ENCODE data around the gene GRN.
"Not testable (repeated sequence)": the region's sequence is repeated elsewhere in the genome, so short reads cannot be mapped to it uniquely, and the experiment has no call there.

GRN gene

DNA sequence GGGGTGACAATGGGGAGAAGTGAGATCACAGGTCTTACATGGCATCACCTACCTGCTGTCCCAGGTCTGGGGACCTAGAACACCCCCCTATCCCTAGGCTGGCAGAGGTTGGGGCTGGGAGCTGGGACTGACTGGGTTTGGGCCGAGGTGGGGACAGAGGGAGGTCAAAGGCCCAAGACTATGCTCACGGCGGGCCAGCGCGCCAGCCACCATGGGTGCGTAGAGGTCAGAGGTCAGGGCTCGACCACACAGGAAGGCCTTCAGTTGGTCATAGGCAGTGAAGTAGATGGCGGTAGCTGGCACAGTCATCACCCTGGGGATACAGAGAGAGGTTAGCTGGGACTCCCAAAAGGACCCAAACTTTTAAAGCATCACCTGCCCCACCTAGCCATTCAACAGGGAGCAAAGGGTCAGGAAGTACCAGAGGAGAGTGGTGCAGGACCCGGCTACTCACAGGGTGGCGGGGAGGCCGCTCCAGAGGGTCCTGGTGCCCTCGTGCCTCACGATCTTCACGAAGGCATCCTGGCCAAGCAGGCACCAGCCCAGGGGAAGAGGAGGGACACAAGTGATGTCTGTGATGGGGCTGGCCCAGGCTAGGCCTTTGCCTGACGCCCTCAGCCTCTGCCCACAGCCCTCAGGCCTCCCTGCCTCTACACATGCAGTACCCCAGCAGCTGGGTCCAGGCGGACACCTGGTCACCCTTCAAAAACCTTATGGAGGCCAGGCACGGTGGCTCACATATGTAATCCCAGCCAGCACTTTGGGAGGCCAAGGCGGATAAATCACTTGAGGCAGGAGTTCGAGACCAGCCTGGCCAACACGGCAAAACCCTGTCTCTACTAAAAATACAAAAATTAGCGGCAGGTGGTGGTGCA is 23.6 kb upstream of the GRN start:
- no peak for DNase-seq (ENCODE audit: low read depth in 3 of 3)

- no peak for DNase-seq (ENCODE audit: low read depth in 3 of 3)
Observed at GRCh38 chr17:44322236-44322895, 22.7 kb upstream of the GRN start.

- no peak for DNase-seq (ENCODE audit: low read depth in 3 of 3)
Observed at GRCh38 chr17:44323359-44324091, 21.6 kb upstream of the GRN start.

- DNase-seq (ENCODE audit: low read depth in 3 of 3): no peak
Observed at GRCh38 chr17:44324092-44324570, 21.0 kb upstream of the GRN start.

GRCh38 chr17:44324571-44325275 is 20.4 kb upstream of the GRN start, which contains the start of gene SLC25A39:
Gene SLC25A39, minus strand, starts transcription at chr17:44324823. Its CDS starts 1,261 bp downstream, at chr17:44323562.
- DNase-seq (ENCODE audit: low read depth in 3 of 3): peak; percentile 89 to 94 (median 91)

DNA sequence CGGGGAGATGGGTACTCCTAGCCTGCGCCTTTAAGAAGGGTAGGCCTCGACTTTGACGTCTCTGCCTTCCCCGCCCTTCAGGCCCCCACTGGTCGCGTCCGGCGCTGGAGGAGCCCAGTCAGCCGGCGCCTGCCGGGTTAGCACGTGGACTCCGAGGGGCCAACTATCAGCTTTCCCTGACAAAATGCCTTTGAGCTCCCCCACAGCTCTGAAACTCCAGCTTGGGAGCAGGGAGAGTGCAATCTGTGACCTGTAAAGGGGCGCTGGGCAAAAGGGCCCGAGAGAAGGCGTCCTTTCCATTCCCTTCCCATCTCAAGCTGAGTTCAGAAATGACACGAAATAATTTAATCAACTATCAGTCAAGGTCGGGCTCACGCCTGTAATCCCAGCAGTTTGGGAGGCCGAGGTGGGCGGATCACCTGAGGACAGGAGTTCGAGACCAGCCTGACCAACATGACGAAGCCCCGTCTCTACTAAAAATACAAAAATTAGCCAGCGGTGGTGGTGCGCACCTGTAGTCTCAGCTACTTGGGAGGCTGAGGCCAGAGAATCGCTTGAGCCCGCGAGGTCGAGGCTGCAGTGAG is 18.1 kb upstream of the GRN start:
- peak; percentile 79 to 86 (median 85) for DNase-seq (ENCODE audit: low read depth in 3 of 3)

GRCh38 chr17:44327715-44328449 is 17.2 kb upstream of the GRN start:
- no peak for DNase-seq (ENCODE audit: low read depth in 3 of 3)

GRCh38 chr17:44329516-44329915 is 15.6 kb upstream of the GRN start:
- DNase-seq (ENCODE audit: low read depth in 3 of 3): not testable (repeated sequence)

- DNase-seq (ENCODE audit: low read depth in 3 of 3): not testable (repeated sequence)
Observed at GRCh38 chr17:44330263-44330662, 14.8 kb upstream of the GRN start.

- peak; percentile 48 to 62 (median 60) for DNase-seq (ENCODE audit: low read depth in 3 of 3)
Observed at GRCh38 chr17:44331249-44331760, 13.8 kb upstream of the GRN start.

DNA sequence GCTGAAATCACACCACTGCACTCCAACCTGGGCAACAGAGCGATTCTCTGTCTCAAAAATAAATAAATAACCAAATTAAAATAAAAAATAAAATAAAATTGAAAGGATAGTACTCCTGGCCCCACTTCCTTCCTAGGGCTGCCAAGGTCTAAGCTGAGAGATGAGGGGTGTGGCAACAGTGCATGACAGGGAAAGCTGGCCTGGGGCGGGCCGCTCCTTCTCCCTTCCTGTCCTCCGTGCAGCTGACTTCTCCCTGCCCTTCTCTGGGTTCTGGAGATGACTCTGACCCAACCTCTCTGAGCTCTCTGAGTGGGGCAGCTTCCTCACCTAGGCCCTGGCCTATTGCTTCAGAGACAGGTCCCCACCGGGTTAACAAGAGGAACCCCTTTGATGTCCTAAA is 11.7 kb upstream of the GRN start:
- DNase-seq (ENCODE audit: low read depth in 3 of 3): no peak

GRCh38 chr17:44334315-44334714 is 10.8 kb upstream of the GRN start:
- DNase-seq (ENCODE audit: low read depth in 3 of 3): no peak

GRCh38 chr17:44334727-44335126 is 10.4 kb upstream of the GRN start:
- no peak for DNase-seq (ENCODE audit: low read depth in 3 of 3)

DNA sequence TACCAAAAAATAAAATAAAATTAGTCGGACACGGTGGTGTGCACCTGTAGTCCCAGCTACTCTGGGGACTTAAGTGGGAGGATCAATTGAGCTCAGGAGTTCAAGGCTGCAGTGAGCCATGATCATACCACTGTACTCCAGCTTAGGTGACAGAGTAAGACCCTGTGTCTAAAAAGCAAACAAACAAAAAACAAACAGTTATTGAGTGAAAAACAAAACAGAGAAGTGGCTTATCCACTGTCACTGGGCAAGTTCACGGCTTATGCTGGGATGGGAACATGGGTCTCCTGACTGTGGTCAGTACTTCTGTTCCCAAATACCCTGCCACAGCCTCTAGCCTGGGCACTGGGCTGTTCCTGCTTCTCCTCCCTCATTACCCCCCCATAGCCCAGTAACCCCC is 9.5 kb upstream of the GRN start:
- DNase-seq (ENCODE audit: low read depth in 3 of 3): no peak

GRCh38 chr17:44335968-44336367 is 9.1 kb upstream of the GRN start:
- DNase-seq (ENCODE audit: low read depth in 3 of 3): no peak

- DNase-seq (ENCODE audit: low read depth in 3 of 3): no peak
Observed at GRCh38 chr17:44338702-44339101, 6.4 kb upstream of the GRN start.

- DNase-seq (ENCODE audit: low read depth in 3 of 3): not testable (repeated sequence)
Observed at GRCh38 chr17:44340553-44340952, 4.5 kb upstream of the GRN start.

DNA sequence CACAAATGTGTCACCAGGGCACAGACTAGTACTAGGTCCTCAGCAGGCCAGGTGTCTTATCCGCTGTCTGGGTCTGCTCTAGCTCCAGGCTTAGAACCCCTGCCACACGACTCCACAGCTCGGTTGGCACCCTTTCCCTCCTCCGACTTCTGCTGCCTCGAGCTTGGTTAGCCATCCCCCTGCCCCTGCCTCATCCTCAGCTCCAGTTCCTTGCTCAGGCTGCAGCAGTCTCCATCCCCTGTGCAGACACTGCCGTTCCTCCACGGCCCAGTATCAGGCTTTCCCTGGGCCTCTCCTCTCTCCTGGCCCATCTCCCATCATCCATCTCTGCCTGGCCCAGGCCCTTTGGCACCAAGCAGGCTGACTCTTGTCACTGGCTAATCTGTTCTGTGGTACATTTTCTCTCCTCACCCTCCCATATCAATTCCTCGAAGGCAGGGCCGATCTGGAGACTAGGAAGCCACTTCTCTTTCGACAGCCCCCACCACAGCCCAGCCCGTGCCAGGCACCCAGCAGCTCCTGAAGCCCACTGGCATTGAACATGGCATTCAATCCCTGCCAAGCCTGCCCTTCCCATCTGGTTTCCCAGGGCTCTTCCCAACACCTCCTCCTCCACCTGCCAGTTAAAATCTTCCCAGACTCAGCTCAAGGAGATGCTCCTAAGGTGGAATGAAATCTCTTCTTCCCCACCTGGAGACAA is 1.4 kb upstream of the GRN start:
- DNase-seq (ENCODE audit: low read depth in 3 of 3): no peak

GRCh38 chr17:44345454-44346026 is 438 bp downstream of the GRN start:
- no peak for DNase-seq (ENCODE audit: low read depth in 3 of 3)

Measured in stimulated activated CD4-positive, alpha-beta T cell treated with anti-CD3 and anti-CD28 coated beads, TNF-alpha, amount 100 ng/mL, for 48 hours (primary cell).